GM12865 (cell line): ENCODE data around the gene CTNNBL1.

Source experiments
- DNase-seq: peaks from one replicate; pipeline ENCODE4 v3.0.0; 2010; ENCODE audit warnings: low read depth
- H3K4me3 ChIP-seq: 2 replicates; pipeline ENCODE4 v1.5.1; 2011; ENCODE audit warnings: mild to moderate bottlenecking, low read depth, low read length, control low read depth
- CTCF ChIP-seq: IDR thresholded peaks from 2 replicates; pipeline ENCODE4 v1.5.1; 2011; ENCODE audit warnings: low read length, control low read depth, low read depth, inconsistent platforms; ENCODE audit not compliant: insufficient read depth; ENCODE audit errors: missing control alignments

Gene CTNNBL1

GRCh38 chr20:37846573-37846972 lies 152.7 kb downstream of the CTNNBL1 start:
- DNase-seq = no peak
- no peak for TF ChIP-seq CTCF
- H3K4me3 ChIP-seq = no peak overlapping the region

- H3K4me3 ChIP-seq = no peak overlapping the region
- DNase-seq = no peak
- TF ChIP-seq CTCF = no peak
Observed at GRCh38 chr20:37848706-37849105, 154.9 kb downstream of the CTNNBL1 start.

GRCh38 chr20:37849156-37849555 lies 155.3 kb downstream of the CTNNBL1 start:
- no peak for DNase-seq
- no peak for TF ChIP-seq CTCF
- H3K4me3 ChIP-seq = no peak overlapping the region

GRCh38 chr20:37849566-37849965 lies 155.7 kb downstream of the CTNNBL1 start:
- TF ChIP-seq CTCF = no peak
- DNase-seq = no peak
- H3K4me3 ChIP-seq = no peak overlapping the region

GRCh38 chr20:37850036-37850592 lies 156.3 kb downstream of the CTNNBL1 start:
- TF ChIP-seq CTCF = no peak
- DNase-seq = no peak
- no peak overlapping the region for H3K4me3 ChIP-seq

- no peak overlapping the region for H3K4me3 ChIP-seq
- TF ChIP-seq CTCF = no peak
- no peak for DNase-seq
Observed at GRCh38 chr20:37850724-37851355, 157.0 kb downstream of the CTNNBL1 start.

- H3K4me3 ChIP-seq = no peak overlapping the region
- no peak for DNase-seq
- no peak for TF ChIP-seq CTCF
Observed at GRCh38 chr20:37852666-37853065, 158.8 kb downstream of the CTNNBL1 start.
